Measurements from ENCODE around the gene CHRNA5. TPM values are rescaled to one million over a fixed set of nuclear protein-coding genes. Genes with fewer than 3 reads are reported as not detected.

Gene CHRNA5
- total RNA-seq, 1 donor from 2014 or later, result 10.1 TPM

DNA sequence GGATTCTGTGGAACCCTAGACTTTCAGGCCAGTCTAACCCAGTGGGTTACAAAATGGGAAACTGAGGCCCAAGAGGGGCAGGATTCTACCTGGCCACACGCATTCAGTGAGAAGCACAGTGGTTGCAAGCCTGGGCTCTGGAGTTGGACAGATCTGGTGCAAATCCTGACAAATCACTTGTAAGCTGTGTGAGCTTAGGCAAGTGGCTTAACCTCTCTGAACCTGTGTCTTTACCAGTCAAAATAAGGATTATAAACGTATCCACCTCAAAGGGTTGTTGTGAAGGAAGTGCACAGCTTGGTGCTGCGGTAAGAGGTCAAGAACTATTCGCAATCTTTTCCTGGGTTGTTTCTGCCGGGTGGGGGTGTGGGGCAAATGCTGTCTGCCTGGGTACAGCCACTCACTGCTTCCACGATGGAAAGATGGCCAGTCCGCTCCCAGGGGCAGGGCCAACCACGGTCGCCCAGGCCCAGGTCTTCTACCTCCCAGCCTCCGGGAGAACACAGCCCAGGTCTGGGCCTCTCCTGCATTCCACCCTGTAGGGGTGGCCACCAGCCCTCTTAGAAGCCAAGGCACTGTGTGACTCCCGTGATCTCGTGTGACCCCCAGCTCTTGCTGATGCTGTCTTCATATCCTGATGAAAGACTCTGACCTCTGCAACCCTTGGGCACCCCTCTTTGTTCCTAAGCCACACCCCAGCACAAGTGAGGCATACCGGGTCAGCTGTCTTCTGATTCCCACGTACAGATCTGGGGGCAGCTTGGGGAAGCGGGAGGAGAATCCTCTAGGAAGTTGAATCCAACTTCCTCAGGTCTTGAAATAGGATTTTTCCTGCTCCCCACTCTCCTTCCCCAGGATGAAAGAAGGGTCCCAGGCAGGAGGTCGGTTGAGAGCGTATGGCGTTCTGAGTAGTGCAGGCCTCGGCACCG, 54.0 kb downstream of the CHRNA5 start:
- Mint-ChIP-seq H3K36me3 (ENCODE audit: low read depth) (no peaks in the 10 kb centered on the region), H3K4me1 (peaks cover 2% of the 10 kb centered on the region), H3K9me3 (no peaks in the 10 kb centered on the region), H3K27ac (no peak overlapping the region), H3K4me3 (no peak overlapping the region), H3K27me3 (peaks cover 44% of the 10 kb centered on the region)
- intact Hi-C loops (cut with micrococcal nuclease), result no loop called here
- DNase-seq, result no peak

- H3K9me3 Mint-ChIP-seq, result no peaks in the 10 kb centered on the region
- peaks cover 44% of the 10 kb centered on the region for H3K27me3 Mint-ChIP-seq
- no peaks in the 10 kb centered on the region for H3K36me3 Mint-ChIP-seq (ENCODE audit: low read depth)
- H3K4me1 Mint-ChIP-seq, result peaks cover 2% of the 10 kb centered on the region
- H3K4me3 Mint-ChIP-seq, result no peak overlapping the region
- DNase-seq, result no peak
- H3K27ac Mint-ChIP-seq, result no peak overlapping the region
- intact Hi-C loops (cut with micrococcal nuclease), result no loop called here
These were observed 54.8 kb downstream of the CHRNA5 start for GRCh38 chr15:78620021-78620526.

GRCh38 chr15:78620527-78621421, 55.5 kb downstream of the CHRNA5 start, which contains the start of gene CHRNA3:
Gene CHRNA3, minus strand, starts transcription at chr15:78620996. Its CDS starts 202 bp downstream, at chr15:78620794.
- no peaks in the 10 kb centered on the region for H3K9me3 Mint-ChIP-seq
- no peaks in the 10 kb centered on the region for H3K36me3 Mint-ChIP-seq (ENCODE audit: low read depth)
- H3K4me1 Mint-ChIP-seq, result peaks cover 2% of the 10 kb centered on the region
- H3K27ac Mint-ChIP-seq, result no peak within 1 kb of the TSS
- peak within 1 kb of the TSS; percentile 32 for H3K4me3 Mint-ChIP-seq
- intact Hi-C loops (cut with micrococcal nuclease), result no loop called here
- no peak for DNase-seq
- peaks cover 44% of the 10 kb centered on the region for H3K27me3 Mint-ChIP-seq

DNA sequence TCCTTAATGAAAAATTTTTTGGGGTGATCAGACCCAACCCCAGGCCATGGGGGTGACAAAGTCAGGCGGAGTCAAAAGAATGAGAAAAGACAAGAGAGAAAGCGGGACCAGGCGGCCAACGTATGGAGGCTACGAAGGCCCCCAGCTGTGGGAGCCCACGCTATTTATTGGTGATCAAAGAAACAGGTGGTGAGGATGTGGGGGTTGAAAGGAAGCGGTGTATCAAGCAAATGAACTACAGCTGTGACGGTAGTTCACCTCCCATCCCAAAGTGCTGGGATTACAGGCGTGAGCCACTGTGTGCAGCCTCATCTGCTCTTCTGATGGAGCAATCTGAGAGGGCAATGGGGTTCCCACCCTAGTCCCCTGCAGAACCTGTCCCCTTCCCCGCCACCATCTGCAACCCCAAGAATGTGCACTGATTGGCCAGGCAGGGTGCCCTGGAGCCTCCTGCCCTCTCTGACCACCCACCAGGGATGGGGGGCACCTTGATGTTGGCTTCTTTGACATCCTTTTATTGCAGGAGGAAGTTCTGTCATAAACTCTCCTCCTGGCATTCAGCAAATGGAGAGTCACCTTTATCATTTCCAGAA, 56.6 kb downstream of the CHRNA5 start:
- no peaks in the 10 kb centered on the region for H3K36me3 Mint-ChIP-seq (ENCODE audit: low read depth)
- H3K27me3 Mint-ChIP-seq, result peaks cover 51% of the 10 kb centered on the region
- no peaks in the 10 kb centered on the region for H3K9me3 Mint-ChIP-seq
- H3K4me1 Mint-ChIP-seq, result peaks cover 2% of the 10 kb centered on the region
- no peak overlapping the region for H3K27ac Mint-ChIP-seq
- no peak overlapping the region for H3K4me3 Mint-ChIP-seq
- no peak for DNase-seq
- intact Hi-C loops (cut with micrococcal nuclease), result no loop called here

- Mint-ChIP-seq H3K4me3 (no peak overlapping the region), H3K27ac (no peak overlapping the region), H3K9me3 (no peaks in the 10 kb centered on the region), H3K4me1 (peaks cover 2% of the 10 kb centered on the region), H3K36me3 (ENCODE audit: low read depth) (no peaks in the 10 kb centered on the region), H3K27me3 (peaks cover 49% of the 10 kb centered on the region)
- DNase-seq, result no peak
- intact Hi-C loops (cut with micrococcal nuclease), result no loop called here
These were observed 58.6 kb downstream of the CHRNA5 start for GRCh38 chr15:78623786-78624497.

- H3K27ac Mint-ChIP-seq, result no peak overlapping the region
- peaks cover 39% of the 10 kb centered on the region for H3K27me3 Mint-ChIP-seq
- peaks cover 2% of the 10 kb centered on the region for H3K4me1 Mint-ChIP-seq
- H3K9me3 Mint-ChIP-seq, result no peaks in the 10 kb centered on the region
- no peaks in the 10 kb centered on the region for H3K36me3 Mint-ChIP-seq (ENCODE audit: low read depth)
- no peak overlapping the region for H3K4me3 Mint-ChIP-seq
- intact Hi-C loops (cut with micrococcal nuclease), result no loop called here
- no peak for DNase-seq
These were observed 59.6 kb downstream of the CHRNA5 start for GRCh38 chr15:78624651-78625590.

DNA sequence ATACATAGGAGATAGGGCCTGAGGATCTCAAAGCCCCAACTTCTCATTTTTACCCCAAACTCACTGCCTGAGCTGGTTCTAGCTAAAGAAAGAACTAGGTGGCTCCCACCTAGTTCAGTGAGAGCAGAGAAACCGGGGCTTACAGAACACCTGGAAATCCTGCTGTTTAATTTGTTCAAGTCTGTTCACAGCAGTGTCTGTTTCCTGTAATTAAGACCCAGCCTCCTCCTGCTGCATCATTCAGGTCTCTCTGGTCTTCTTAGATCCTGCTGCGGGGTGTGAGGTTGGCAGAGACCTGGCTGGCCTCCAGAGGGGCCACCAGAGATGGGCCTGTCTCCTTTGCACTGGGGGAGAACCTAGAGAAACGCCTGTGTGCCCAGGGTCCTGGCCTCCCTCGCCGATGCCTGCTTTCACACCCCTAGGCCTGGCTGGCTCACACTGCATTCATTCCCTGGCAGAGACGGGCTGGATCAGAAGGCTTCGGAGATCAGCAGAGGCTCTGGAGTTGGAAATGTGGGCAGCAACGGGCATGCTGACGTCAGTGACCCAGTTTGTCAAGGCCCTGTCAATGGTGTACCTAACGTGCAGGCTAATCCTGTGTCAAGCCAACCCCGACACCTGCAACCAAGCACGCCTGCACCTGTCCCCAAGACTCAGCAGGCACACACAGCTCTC, 60.4 kb downstream of the CHRNA5 start:
- H3K4me1 Mint-ChIP-seq, result peaks cover 2% of the 10 kb centered on the region
- DNase-seq, result no peak
- H3K4me3 Mint-ChIP-seq, result no peak overlapping the region
- peaks cover 37% of the 10 kb centered on the region for H3K27me3 Mint-ChIP-seq
- H3K36me3 Mint-ChIP-seq (ENCODE audit: low read depth), result no peaks in the 10 kb centered on the region
- H3K9me3 Mint-ChIP-seq, result no peaks in the 10 kb centered on the region
- no peak overlapping the region for H3K27ac Mint-ChIP-seq
- intact Hi-C loops (cut with micrococcal nuclease), result no loop called here

GRCh38 chr15:78626381-78626995, 61.2 kb downstream of the CHRNA5 start:
- no peaks in the 10 kb centered on the region for H3K9me3 Mint-ChIP-seq
- intact Hi-C loops (cut with micrococcal nuclease), result no loop called here
- no peak for DNase-seq
- H3K4me1 Mint-ChIP-seq, result peaks cover 2% of the 10 kb centered on the region
- no peaks in the 10 kb centered on the region for H3K36me3 Mint-ChIP-seq (ENCODE audit: low read depth)
- no peak overlapping the region for H3K27ac Mint-ChIP-seq
- no peak overlapping the region for H3K4me3 Mint-ChIP-seq
- H3K27me3 Mint-ChIP-seq, result peaks cover 32% of the 10 kb centered on the region

GRCh38 chr15:78627348-78627747, 62.0 kb downstream of the CHRNA5 start:
- H3K4me3 Mint-ChIP-seq, result no peak overlapping the region
- no peak for DNase-seq
- no peaks in the 10 kb centered on the region for H3K4me1 Mint-ChIP-seq
- no peaks in the 10 kb centered on the region for H3K36me3 Mint-ChIP-seq (ENCODE audit: low read depth)
- intact Hi-C loops (cut with micrococcal nuclease), result no loop called here
- no peaks in the 10 kb centered on the region for H3K9me3 Mint-ChIP-seq
- no peak overlapping the region for H3K27ac Mint-ChIP-seq
- peaks cover 24% of the 10 kb centered on the region for H3K27me3 Mint-ChIP-seq

DNA sequence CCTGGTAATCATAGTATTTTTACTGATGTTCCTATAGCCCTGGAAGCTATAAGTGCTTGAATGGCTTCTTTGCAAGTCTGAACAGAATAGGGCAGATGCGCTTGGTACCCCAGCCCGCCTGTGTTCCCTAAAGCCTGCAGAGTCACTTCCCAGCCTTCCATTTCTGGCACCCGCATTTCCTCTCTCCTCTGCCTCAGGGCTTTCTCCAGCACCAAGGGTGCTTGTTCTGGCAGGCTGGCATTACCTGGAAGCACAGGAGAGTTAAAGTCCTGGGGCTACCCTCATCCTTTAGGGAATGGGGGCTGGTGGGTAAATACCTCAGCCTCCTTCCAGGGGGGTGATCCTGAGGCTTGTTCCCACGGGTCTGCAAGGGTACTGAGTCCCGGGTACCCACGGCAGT, 62.9 kb downstream of the CHRNA5 start:
- intact Hi-C loops (cut with micrococcal nuclease), result no loop called here
- no peak for DNase-seq
- Mint-ChIP-seq H3K27me3 (peaks cover 17% of the 10 kb centered on the region), H3K36me3 (ENCODE audit: low read depth) (no peaks in the 10 kb centered on the region), H3K27ac (no peak overlapping the region), H3K9me3 (no peaks in the 10 kb centered on the region), H3K4me3 (no peak overlapping the region), H3K4me1 (no peaks in the 10 kb centered on the region)

DNA sequence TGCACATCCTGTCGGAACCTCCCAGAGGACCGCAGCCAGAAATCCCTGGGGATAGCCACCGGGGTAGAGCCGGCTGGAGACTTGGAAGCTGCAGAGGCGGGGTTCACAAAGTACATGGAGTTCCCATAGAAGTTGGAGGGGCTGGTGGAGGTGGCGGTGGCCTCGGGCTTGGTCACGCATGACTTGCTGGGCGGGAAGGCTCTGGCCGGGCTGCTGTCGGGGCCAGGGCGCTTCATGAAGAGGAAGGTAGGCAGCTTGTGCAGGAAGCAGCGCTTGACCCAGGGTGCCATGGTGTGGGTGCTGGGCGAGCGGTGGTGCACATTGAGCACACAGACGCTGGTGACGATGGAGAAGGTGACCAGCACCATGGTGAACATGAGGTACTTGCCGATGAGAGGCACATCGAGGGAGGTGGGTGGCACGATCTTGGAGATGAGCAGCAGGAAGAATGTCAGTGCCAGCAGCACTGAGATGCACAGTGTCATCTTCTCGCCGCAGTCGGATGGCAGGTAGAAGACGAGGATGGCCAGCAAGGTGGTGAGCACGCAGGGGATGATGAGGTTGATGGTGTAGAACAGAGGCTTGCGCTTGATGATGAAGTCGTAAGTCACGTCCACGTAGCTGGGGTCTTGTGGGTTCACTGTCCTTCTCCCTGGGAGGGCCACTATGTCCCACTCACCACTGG, 63.9 kb downstream of the CHRNA5 start:
- no peaks in the 10 kb centered on the region for H3K4me1 Mint-ChIP-seq
- intact Hi-C loops (cut with micrococcal nuclease), result no loop called here
- no peaks in the 10 kb centered on the region for H3K9me3 Mint-ChIP-seq
- H3K36me3 Mint-ChIP-seq (ENCODE audit: low read depth), result no peaks in the 10 kb centered on the region
- no peak overlapping the region for H3K27ac Mint-ChIP-seq
- peaks cover 12% of the 10 kb centered on the region for H3K27me3 Mint-ChIP-seq
- no peak for DNase-seq
- no peak overlapping the region for H3K4me3 Mint-ChIP-seq
